Hepatocyte (in vitro differentiated cells): ENCODE data around the gene FANCI.

Source experiments
- CTCF ChIP-seq: fragments of 200-600 bp; sonication (generic); IDR thresholded peaks from 2 replicates; pipeline ENCODE4 v1.5.1; 2016; ENCODE audit warnings: antibody characterized with exemption, mild to moderate bottlenecking; ENCODE audit not compliant: poor library complexity
- EZH2 ChIP-seq: fragments of 200-600 bp; sonication (generic); IDR thresholded peaks from 2 replicates; pipeline ENCODE4 v1.6.1; 2016; ENCODE audit warnings: antibody characterized with exemption, mild to moderate bottlenecking, borderline replicate concordance

- no peak for TF ChIP-seq CTCF
- TF ChIP-seq EZH2 = no peak
Observed at GRCh38 chr15:89293012-89293411, 49.2 kb downstream of the FANCI start.
